HG03025 (cell line): Measurements from ENCODE around the gene TRIM37.
"Not testable (repeated sequence)": the region's sequence is repeated elsewhere in the genome, so short reads cannot be mapped to it uniquely, and the experiment has no call there.

Experiments used
- ATAC-seq: cut with Tn5 transposase; IDR thresholded peaks from one replicate; pipeline ENCODE4 v1.9.1; 2021; ENCODE audit warnings: mild to moderate bottlenecking, moderate library complexity; ENCODE audit not compliant: unreplicated experiment, low FRiP score

Gene TRIM37, protein sequence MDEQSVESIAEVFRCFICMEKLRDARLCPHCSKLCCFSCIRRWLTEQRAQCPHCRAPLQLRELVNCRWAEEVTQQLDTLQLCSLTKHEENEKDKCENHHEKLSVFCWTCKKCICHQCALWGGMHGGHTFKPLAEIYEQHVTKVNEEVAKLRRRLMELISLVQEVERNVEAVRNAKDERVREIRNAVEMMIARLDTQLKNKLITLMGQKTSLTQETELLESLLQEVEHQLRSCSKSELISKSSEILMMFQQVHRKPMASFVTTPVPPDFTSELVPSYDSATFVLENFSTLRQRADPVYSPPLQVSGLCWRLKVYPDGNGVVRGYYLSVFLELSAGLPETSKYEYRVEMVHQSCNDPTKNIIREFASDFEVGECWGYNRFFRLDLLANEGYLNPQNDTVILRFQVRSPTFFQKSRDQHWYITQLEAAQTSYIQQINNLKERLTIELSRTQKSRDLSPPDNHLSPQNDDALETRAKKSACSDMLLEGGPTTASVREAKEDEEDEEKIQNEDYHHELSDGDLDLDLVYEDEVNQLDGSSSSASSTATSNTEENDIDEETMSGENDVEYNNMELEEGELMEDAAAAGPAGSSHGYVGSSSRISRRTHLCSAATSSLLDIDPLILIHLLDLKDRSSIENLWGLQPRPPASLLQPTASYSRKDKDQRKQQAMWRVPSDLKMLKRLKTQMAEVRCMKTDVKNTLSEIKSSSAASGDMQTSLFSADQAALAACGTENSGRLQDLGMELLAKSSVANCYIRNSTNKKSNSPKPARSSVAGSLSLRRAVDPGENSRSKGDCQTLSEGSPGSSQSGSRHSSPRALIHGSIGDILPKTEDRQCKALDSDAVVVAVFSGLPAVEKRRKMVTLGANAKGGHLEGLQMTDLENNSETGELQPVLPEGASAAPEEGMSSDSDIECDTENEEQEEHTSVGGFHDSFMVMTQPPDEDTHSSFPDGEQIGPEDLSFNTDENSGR

DNA sequence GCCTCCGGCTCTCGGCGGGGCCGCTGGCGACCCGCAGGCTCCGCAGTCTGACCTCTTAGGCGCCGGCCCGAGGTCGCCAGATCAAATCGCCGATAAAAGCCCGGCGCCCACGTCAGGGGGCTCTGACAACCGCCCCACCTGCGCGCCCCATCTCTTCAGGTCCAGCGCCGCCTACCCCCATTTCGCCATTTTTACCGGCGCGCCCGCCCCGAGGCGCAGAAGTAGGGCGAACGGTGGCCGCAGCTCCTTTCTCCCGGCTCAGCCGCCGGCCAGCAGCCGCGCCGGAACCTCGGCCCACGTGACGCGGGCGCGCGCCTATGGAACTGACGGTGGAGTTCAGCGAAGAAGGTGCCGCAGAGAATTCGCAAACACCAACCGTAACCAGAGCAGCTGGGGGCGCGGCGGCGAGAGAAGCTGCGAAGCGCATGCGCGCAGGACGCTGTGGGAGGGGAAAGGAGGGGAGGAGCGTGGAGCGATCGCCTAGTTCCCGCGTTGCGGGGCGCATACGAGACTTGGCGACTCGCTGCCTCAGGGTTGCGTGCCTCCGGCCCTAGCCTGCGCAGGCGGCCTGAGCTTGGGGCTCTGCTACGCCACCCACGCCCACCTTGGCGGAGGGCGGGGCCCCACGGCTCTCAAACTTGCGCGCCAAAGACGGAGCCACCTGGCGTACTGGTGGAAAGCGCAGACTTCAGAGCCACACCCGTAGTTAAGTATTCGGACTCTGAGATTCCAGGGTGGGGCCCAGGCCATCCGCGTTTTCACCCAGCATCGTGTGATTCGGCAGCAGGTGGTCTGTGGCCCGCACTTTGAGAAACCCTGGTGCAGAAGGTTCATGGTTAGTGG is at the start of gene TRIM37:
TRIM37 (minus strand) TSS at position 418 of the 843 bp plus-strand sequence. CDS start 419 bp downstream, outside the sequence.
- peak; percentile 87 for ATAC-seq

DNA sequence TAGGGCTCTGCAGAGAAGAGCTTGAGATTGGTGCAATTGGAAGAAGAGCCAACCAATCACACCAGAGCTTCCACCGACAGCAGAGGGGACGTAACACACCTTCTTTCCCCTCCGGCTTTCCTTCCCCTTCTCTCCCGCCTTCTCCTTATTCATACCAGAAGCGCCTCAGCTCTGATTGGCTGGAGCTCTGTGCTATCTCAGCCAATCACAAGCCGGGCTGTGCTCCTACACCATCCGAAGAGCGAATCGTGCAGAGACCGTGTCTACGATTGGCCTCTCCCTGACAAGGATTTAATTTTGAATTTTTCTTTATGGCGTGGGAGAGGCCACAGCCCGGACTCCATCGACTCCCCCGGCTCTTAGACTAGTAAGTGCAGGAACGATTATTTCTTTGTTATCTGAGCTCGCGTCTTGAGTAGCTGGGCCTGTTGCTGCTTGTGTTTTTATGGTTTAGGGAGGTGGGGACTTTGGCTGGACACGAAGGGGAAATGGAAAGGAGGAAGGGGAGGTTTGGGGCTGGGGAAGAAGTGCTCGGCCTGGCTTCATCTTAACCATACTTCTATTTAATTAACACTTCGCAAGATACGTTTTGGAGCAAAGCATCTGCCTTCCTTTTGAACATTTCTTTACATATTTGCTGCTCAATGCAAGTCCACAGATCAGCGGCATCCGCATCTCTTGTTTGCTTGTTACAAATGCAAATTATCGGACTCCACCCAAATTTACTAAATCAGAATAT is 48.9 kb upstream of the TRIM37 start, which contains the start of gene PRR11:
PRR11 (plus strand) TSS at position 308 of the 739 bp plus-strand sequence. CDS start 14,007 bp downstream, outside the sequence.
- ATAC-seq = peak; percentile 89

DNA sequence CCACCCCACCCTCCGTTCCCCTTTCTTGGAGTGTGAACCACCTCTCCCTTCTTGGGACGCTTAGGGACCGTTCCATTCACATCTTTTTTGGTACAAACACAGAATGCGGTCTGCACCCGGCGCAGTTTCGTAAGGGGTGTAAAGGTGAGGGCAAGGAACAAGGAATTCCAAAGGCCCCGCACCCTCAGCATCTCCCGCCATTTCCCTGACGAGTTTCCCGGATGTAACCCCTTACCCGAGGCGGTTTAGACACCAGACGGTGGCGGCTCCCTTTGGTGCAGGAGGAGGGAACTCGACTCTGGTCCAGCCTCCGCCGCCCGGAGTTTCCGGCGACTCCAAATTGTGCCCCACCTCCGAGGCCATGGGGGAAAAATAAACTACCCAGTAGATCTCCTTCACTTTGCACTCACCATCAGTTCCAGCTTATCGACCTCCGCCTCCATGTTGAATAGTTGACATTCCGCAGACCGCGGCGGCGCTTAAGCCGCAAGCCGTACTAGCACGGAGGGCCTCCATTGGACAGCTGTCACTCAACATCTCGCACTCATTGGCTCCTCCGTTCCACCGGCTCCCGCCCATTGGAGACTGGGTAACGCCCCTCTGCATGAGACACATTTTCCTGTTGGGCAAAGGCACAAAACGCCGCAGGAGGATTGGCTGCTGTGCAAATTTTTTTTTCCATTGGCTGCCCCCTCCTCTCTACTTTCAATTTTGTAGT is 48.2 kb upstream of the TRIM37 start, which contains the start of gene SKA2:
SKA2 (minus strand) TSS at position 466 of the 718 bp plus-strand sequence; CDS start at position 443, 23 bp downstream.
- ATAC-seq = peak; percentile 83

DNA sequence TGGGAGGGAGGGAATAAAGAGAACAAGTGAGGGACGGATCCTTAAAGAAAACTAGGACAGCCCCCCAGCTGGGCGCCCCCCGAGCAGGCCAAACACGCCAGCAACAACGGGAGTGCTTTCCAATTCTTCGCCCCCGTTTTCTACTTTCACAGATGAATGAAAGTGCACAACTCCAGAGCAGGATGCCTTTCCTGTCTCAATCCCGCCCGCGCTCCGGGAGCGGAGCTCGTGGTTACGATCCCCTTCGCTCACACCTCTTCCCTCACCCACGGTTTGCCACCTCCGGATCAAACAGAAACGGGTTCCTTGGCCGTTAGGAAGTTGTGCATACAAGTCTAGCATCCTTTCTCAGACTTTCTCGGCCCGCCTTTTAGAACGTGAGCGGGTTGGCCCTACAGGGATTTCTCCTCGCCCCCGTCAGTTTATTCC is 47.6 kb upstream of the TRIM37 start:
- ATAC-seq = no peak

DNA sequence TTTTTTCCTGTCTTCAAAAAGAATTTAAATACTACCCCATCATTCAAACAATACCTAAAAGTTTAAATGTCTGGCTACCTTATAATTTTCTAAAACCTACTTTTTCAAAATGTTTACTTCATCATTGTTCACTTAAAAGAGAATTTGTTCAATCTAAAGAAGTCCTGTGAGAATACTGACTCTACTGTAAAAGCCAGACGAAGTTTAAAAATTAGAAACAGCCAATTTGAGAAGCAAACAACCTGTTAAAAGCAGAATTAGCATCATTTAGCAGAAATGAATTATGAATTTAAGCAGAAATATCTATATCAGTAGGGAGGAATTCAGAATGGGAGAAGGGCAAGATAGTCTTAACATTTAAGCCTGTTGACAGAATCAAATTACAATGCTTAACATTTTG is 46.2 kb upstream of the TRIM37 start:
- ATAC-seq = no peak

DNA sequence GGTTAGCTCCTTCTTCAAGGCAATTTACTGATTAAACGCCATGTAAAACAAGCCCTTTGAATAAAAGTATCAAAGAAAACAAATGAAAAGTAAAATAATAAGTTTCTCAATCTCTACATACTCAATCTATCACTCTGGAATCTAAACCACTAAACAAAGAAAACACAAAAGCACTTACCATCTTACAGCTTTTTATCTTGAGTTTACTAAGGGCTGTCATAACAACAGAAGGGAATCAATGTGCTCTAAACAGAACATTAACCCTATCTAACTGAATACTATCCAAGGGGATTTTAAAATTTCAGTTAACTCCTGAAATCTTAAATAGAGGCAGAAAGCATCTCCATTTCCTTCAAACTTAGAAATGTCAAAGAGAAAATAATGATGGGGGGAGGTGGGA is 44.9 kb upstream of the TRIM37 start:
- no peak for ATAC-seq

DNA sequence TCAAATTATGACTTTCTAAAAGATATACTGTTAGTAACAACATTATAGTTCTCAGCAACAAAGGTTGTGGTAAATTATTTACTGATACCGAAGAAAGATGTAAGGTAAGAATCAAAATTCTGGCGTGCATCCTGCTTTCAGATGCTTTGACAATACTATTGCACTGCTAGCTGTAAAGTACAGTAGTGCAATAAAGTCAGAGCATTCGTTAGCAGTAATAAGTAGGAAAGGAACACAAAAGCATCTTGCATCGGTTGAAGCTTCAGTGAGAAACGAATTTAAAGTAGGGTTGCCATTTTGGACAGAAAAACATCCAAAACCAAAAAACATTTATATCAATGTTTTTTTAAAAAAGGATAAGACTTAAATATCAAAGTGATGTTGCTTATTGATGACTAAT is 44.3 kb upstream of the TRIM37 start:
- no peak for ATAC-seq

DNA sequence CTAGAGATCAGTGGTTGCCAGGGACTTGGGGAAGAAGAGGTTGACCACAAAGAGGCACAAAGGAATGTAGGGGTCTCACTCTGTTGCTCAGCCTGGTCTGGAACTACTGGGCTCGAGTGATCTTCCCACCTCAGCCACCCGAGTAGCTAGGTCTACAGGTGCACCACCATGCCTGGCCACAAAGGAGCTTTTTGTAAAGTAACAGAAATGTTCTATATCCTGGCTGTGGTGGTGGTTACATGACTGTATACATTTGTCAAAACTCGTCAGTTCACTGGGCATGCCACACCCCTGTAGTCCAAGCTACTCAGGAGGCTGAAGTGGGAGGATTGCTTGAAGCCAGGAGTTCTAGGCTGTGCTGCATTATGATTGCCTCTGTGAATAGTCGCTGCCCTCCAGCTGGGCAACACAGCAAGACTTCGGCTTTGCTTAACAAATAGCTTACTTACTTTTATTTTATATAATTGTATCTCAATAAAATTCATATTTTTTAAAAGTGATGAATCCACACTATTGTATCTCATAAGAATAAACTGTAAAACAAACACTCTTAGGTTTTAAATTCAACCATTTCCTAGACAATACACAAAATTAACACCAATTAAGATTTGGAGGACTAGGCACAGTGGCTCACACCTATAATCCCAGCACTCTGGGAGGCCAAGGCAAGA is 43.3 kb upstream of the TRIM37 start:
- no peak for ATAC-seq

DNA sequence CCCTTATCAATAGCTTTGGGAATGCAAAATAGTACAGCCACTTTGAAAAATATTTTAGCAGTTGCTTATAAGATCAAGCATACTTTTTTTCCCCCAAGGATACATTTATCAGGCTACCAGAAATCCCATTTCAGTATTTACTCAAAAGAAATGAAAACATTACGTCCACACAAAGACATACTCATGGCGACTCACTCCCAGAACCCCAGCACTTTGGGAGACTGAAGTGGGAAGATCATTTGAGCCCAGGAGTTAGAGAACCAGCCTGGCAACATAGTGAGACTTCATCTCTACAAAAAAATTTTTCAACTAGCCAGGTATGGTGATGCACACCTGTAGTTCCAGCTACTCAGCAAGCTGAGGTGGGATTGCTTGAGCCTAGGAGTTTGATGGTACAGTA is 42.4 kb upstream of the TRIM37 start:
- ATAC-seq = no peak

DNA sequence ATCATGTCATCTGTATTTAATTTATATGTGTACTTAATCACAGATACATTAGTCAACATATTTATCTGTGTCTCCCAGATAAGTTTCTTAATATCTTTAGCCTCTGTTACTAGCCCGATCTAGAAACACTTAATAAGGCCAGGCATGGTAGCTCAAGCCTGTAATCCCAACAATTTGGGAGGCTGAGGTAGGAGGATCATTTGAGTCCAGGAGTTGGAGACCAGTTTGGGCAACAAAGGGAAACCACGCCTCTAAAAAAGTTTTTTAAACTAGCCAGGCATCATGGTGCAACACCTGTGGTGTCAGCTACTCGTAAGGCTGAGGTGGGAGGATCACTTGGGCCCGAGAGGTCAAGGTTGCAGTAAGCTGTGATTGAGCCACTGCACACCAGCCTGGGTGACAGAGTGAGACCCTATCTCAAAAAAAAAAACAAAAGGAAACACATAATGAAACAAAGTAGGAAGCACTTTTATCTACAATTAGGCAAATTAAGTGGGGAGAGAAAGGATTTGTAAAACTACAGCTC is 39.0 kb upstream of the TRIM37 start:
- ATAC-seq = no peak

DNA sequence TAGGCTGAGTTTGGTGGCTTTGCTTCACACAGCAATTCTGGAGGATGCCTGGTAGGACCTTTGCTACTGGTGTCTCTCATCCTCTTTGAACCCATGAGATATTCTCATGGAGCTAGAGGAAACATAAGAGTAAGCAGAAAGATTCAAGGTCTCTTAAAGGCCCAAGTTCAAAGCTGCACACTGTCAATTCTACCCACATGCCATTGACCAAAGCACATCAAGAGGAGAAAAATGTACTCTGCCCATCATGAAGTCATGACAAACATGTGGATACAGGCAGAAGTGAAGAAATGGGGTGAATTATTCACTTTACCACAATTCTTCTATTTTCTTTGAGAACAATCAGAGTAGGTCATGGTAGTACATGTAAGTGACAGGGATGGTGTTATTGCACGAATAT is 35.2 kb upstream of the TRIM37 start:
- ATAC-seq = no peak

DNA sequence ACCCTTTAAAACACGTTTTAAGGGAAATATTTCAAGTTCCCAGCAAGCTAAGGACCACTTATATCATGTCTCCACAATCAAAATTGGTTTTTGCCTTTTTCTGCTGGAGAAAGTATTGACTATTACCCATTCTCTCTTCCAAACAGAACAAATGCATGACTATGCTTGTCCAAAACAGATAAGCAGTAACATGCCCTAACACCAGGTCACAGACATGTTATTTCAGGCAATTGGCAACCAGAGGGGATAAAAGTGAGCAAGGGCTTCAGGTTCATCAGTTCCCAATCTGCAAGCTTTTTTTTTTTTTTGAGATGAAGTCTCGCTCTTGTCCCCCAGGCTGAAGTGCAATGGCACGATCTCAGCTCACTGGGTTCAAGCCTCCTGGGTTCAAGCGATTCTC is 33.3 kb upstream of the TRIM37 start:
- ATAC-seq = no peak

DNA sequence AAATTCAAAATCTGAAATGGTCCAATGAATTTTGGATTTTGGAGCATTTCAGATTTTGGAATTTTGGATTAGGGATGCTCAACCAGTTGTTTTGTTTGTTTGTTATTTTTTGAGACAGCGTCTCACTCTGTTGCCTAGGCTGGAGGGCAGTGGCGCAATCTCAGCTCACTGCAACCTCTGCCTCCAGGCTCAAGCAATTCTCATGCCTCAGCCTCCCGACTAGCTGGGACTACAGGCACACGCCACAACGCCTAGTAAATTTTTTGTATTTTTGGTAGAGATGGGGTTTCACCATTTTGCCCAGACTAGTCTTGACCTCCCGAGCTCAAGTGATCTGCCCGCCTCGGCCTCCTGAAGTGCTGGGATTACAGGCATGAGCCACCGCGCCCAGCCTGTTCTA is 31.7 kb upstream of the TRIM37 start:
- ATAC-seq = not testable (repeated sequence)

DNA sequence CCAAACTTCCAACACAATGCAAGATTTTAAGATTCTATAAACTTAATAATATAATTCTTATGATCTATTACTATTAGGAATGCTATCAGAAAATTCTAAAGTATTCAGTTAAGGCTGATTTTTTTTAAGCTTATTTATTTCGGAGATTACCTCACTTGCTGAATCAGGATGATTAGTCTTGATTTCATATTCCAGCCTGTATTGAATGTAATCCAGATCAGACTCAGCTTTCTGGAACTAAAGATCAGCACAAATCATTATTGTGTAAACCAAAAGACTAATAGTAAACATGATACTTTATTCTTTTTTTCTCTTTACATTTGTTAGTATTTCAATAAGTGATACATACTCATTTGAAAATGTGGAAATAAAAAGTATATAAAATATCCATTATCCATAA is 24.5 kb upstream of the TRIM37 start:
- no peak for ATAC-seq

DNA sequence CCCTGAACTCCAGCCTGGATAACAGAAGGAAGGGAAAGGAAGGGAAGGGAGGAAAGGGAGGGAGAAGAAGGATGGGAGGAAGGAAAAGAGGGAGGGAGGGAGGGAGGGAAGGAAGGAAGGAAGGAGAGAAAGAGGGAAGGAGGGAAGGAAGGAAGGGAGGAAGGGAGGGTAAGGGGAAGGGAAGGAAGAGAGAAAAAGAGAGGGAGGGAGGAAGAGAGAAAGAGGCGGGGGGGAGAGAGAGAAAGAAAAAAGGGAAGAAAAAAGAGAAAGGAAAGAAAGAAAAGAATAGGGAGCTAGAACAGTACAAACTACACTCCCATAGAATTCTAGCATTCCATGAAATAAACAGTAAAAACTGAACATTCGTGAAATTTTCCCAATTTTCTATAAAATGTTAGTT is 23.1 kb upstream of the TRIM37 start:
- ATAC-seq = no peak

DNA sequence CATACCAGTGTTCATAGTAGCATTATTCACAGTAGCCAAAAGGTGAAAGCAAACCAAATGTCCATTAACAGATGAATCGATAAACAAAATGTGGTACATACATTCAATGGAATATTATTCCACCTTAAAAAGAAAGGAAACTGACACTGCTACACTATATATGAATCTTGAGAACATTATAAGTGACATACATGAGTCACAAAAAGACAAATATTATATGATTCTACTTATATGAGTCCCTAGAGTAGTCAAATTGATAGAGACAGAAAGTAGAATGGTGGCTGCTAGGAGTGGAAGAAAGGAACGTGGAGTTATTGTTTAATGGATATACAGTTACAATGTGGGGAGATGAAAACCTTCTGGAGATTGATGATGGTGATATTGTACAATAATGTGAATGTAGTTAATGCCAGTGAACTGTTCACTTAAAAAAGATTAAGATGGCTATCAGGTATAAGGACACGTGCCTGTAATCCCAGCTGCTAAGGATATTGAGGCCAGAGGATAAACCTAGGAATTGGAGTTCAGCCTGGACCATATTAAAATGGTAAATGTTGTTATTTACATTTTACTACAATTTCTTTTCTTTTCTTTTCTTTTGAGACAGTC is 20.2 kb upstream of the TRIM37 start:
- no peak for ATAC-seq

DNA sequence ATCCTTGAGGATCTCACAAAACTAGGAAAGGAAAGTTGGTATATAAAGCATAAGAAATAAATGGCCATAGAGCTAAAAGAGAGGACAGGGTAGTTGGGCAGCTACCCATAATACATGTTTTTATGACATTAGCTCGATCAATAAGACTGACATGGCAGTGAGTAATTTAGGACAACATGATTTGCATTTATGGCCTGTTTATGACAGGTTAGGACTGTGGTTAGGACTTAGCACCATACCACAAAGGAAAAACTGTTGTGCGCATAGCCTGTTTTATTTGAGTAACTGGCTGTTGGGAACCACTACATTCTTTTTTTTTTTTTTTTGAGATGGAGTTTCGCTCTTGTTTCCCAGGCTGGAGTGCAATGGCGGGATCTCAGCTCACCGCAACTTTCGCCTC is 18.0 kb upstream of the TRIM37 start:
- ATAC-seq = no peak
